Measurements from ENCODE around the gene SMG6. TPM values are rescaled to one million over a fixed set of nuclear protein-coding genes. Genes with fewer than 3 reads are reported as not detected.

The SMG6 gene
- total and polyA plus RNA-seq, 4 experiments from 2014 or later: 3.8 to 58.5 (median 30.6) TPM

DNA sequence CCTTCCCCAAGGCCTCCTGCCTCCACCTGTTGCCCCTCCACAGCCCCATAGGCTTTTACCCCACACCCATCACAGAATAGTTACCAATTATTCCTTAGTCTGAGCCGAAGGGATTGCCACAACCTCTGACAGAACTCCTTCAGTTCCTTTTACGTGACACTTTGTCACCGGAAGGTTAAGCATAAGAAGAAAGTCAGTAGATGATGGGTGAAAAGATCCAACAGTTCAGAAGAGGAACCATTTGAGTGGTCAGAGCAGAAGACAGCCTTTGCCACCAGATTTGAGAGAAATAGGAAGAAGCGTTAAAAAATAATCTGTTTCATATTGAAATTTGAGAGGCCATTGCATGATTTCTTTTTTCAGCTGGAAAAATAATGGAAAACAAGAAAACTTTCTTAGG lies 1.3 kb upstream of the SMG6 start:
- Histone ChIP-seq H3K27ac (ENCODE audit: low read depth, low read length) (no peak overlapping the region), H3K27me3 (ENCODE audit: insufficient read depth, low read length) (no peaks in the 10 kb centered on the region), H3K36me3 (ENCODE audit: insufficient read depth, low read length) (peaks cover 5% of the 10 kb centered on the region), H3K4me3 (ENCODE audit: low read length in 2 of 2) (no peak overlapping the region), H3K9me3 (ENCODE audit: control insufficient read depth in 1 of 2, low read length in 2 of 2) (no peaks in the 10 kb centered on the region), H3K4me1 (ENCODE audit: insufficient read depth, low read length) (peaks cover 26% of the 10 kb centered on the region)
- ChIA-PET POLR2A (ENCODE audit: partially characterized antibody) (interaction anchor here (2.7 to 4.0 kb wide), 2 partner anchors 31 to 88 kb away, joined by 12 to 34 read pairs; partner anchors contain the start of genes SGSM2 and TSR1), CTCF (ENCODE audit: partially characterized antibody) (interaction anchor here (1.5 to 2.4 kb wide), 3 partner anchors 24 to 250 kb away, joined by 5 to 9 read pairs (median 5); partner anchors contain the start of genes HIC1 and TSR1)
- intact Hi-C loops (cut with micrococcal nuclease): loop anchor here (1.0 to 5.0 kb wide), 2 partner anchors 47 to 88 kb away; no protein-coding TSS in a partner anchor
- Mint-ChIP-seq H3K4me1 (peaks cover 24 to 55% (median 39%) of the 10 kb centered on the region in 4 donors), H3K36me3 (peaks cover 4 to 17% of the 10 kb centered on the region in 2 donors), H3K4me3 (peak overlapping the region in 7 of 8 donors; percentile 57 to 77 (median 67)), H3K27ac (peak overlapping the region in 5 of 7 donors; percentile 36 to 82 (median 43)), H3K9me3 (no peaks in the 10 kb centered on the region), H3K27me3 (no peaks in the 10 kb centered on the region)
- no peak for DNase-seq

DNA sequence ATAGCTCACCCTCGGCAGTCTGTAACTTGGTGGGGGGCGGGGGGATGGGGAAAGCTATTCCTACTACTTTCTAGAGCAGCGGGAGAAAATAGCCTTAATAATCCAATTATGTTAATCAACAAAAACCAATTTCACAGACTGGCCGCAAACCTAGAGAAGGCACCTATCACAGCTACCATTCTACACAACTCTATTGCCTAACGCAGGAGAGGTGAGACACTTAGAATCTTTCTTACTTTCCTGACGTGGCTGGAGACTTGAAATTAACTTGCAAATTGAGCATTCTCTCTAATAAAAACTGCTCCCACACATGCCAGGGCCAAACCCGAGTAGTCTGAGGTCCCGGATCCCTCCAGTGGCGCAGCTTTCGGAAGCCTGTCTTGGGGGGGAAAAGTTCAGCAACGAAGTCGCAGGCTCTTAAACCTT lies 794 bp downstream of the SMG6 start:
- no peaks in the 10 kb centered on the region for H3K9me3 ChIP-seq (ENCODE audit: control insufficient read depth in 1 of 2, low read length in 2 of 2)
- Mint-ChIP-seq H3K9me3 (no peaks in the 10 kb centered on the region), H3K27ac (peak overlapping the region; percentile 90 to 93 (median 91)), H3K36me3 (peaks cover 19 to 31% of the 10 kb centered on the region in 2 donors), H3K4me1 (peaks cover 27 to 63% (median 43%) of the 10 kb centered on the region in 4 donors), H3K4me3 (peak overlapping the region; percentile 92 to 95 (median 93)), H3K27me3 (no peaks in the 10 kb centered on the region)
- peak overlapping the region; percentile 88 for H3K27ac ChIP-seq (ENCODE audit: low read depth, low read length)
- no peaks in the 10 kb centered on the region for H3K27me3 ChIP-seq (ENCODE audit: insufficient read depth, low read length)
- H3K4me1 ChIP-seq (ENCODE audit: insufficient read depth, low read length): peaks cover 26% of the 10 kb centered on the region
- DNase-seq: peak in 1 of 5 donors; percentile 32
- H3K36me3 ChIP-seq (ENCODE audit: insufficient read depth, low read length): peaks cover 18% of the 10 kb centered on the region
- CTCF ChIA-PET (ENCODE audit: partially characterized antibody): interaction anchor here (1.0 to 2.4 kb wide), 5 partner anchors 26 to 248 kb away, joined by 3 to 11 read pairs (median 8); partner anchors contain the start of genes HIC1 and TSR1
- intact Hi-C loops (cut with micrococcal nuclease): loop anchor here (1.0 to 5.0 kb wide), 7 partner anchors 34 to 586 kb away; partner anchors contain the start of genes CLUH, MNT and TSR1
- POLR2A ChIA-PET (ENCODE audit: partially characterized antibody): interaction anchor here (0.6 to 4.0 kb wide), 19 partner anchors 10 to 248 kb away, joined by 3 to 34 read pairs (median 4); partner anchors contain the start of genes HIC1, METTL16, MNT and SGSM2
- peak overlapping the region; percentile 84 to 94 for H3K4me3 ChIP-seq (ENCODE audit: low read length in 2 of 2)

DNA sequence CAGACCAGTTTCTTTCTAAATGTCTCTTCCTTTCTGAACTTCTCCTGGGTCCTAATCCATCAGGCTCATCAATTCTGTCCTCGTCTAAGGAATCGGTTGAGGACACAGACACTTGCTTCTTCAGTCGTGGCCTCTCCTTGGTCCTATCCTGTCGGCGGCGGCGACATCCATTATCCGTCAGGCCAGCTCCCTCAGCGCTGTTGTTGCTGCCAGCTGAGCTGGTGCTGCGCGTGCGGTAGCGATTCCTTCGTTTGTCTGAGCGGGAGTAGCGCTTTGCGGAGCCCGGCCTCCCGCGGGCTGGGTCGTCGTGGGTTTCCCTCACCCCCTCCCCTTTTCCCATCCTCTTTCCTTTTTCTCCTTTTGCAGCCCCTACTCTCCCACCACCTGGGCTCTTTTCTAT lies 3.8 kb downstream of the SMG6 start:
- no peaks in the 10 kb centered on the region for H3K9me3 Mint-ChIP-seq
- H3K27ac Mint-ChIP-seq: peak overlapping the region in 1 of 7 donors; percentile 68
- no peak overlapping the region for H3K27ac ChIP-seq (ENCODE audit: low read depth, low read length)
- peaks cover 38% of the 10 kb centered on the region for H3K36me3 ChIP-seq (ENCODE audit: insufficient read depth, low read length)
- peaks cover 38 to 74% (median 55%) of the 10 kb centered on the region in 4 donors for H3K4me1 Mint-ChIP-seq
- no peaks in the 10 kb centered on the region for H3K27me3 Mint-ChIP-seq
- H3K36me3 Mint-ChIP-seq: peaks cover 44 to 57% of the 10 kb centered on the region in 2 donors
- intact Hi-C loops (cut with micrococcal nuclease): loop anchor here (5.0 kb wide), 1 partner anchor 53 kb away; no protein-coding TSS in a partner anchor
- POLR2A ChIA-PET (ENCODE audit: partially characterized antibody): no interaction called here
- CTCF ChIA-PET (ENCODE audit: partially characterized antibody): no interaction called here
- no peak overlapping the region for H3K4me3 ChIP-seq (ENCODE audit: low read length in 2 of 2)
- H3K27me3 ChIP-seq (ENCODE audit: insufficient read depth, low read length): no peaks in the 10 kb centered on the region
- no peak for DNase-seq
- H3K9me3 ChIP-seq (ENCODE audit: control insufficient read depth in 1 of 2, low read length in 2 of 2): no peaks in the 10 kb centered on the region
- no peak overlapping the region for H3K4me3 Mint-ChIP-seq
- peaks cover 26% of the 10 kb centered on the region for H3K4me1 ChIP-seq (ENCODE audit: insufficient read depth, low read length)

DNA sequence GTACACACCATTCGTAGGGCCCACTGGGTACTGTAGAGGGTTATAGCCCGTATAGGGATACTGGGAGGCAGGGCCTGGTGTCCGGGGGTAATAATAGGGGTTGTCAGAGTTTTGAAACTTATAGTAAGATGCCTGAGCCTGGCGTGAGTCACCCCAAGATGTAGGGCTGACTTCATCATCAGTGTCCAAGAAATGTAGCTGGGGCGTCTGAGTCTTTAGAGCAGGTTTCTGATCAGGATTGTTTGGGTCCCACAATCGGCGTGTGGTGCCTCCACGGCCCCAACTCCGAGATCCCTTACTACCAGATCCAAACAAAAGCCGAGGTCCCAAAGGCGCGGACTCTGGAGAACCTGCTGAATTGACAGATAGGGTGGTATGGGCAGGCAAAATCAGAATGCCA lies 4.4 kb downstream of the SMG6 start:
- Mint-ChIP-seq H3K9me3 (no peaks in the 10 kb centered on the region), H3K36me3 (peaks cover 49 to 63% of the 10 kb centered on the region in 2 donors), H3K4me3 (no peak overlapping the region), H3K27me3 (no peaks in the 10 kb centered on the region), H3K4me1 (peaks cover 36 to 78% (median 59%) of the 10 kb centered on the region in 4 donors), H3K27ac (peak overlapping the region in 1 of 7 donors; percentile 29)
- intact Hi-C loops (cut with micrococcal nuclease): no loop called here
- Histone ChIP-seq H3K4me1 (ENCODE audit: insufficient read depth, low read length) (peaks cover 23% of the 10 kb centered on the region), H3K27ac (ENCODE audit: low read depth, low read length) (no peak overlapping the region), H3K4me3 (ENCODE audit: low read length in 2 of 2) (no peak overlapping the region), H3K27me3 (ENCODE audit: insufficient read depth, low read length) (no peaks in the 10 kb centered on the region), H3K36me3 (ENCODE audit: insufficient read depth, low read length) (peaks cover 42% of the 10 kb centered on the region), H3K9me3 (ENCODE audit: control insufficient read depth in 1 of 2, low read length in 2 of 2) (no peaks in the 10 kb centered on the region)
- no peak for DNase-seq
- ChIA-PET POLR2A (ENCODE audit: partially characterized antibody) (no interaction called here), CTCF (ENCODE audit: partially characterized antibody) (no interaction called here)

DNA sequence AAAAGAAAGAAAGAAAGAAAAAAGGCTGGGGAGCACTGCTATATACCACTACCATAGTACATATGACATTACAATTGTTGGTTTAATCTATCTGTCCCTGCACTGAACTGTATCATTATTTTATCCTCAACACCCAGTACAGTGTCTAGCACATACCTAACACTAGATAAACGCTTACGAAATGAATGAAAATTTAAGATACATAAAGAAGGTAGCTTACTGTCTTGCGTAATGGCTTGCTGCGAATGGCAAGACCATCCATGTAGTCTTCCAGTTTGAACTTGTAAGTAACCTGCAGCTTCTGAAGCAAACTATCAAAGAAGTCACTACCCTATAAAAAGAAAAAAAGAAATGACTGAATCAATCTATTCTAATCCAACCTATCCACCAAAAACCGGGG lies 6.6 kb downstream of the SMG6 start:
- no peak overlapping the region for H3K27ac ChIP-seq (ENCODE audit: low read depth, low read length)
- no peak overlapping the region for H3K27ac Mint-ChIP-seq
- H3K27me3 Mint-ChIP-seq: no peaks in the 10 kb centered on the region
- H3K27me3 ChIP-seq (ENCODE audit: insufficient read depth, low read length): no peaks in the 10 kb centered on the region
- H3K4me3 Mint-ChIP-seq: no peak overlapping the region
- no peak overlapping the region for H3K4me3 ChIP-seq (ENCODE audit: low read length in 2 of 2)
- no peaks in the 10 kb centered on the region for H3K9me3 ChIP-seq (ENCODE audit: control insufficient read depth in 1 of 2, low read length in 2 of 2)
- H3K4me1 Mint-ChIP-seq: peaks cover 32 to 74% (median 53%) of the 10 kb centered on the region in 4 donors
- DNase-seq: no peak
- POLR2A ChIA-PET (ENCODE audit: partially characterized antibody): interaction anchor here (1.0 kb wide), 2 partner anchors 31 to 243 kb away, joined by 3 to 4 read pairs; no protein-coding TSS in a partner anchor
- H3K36me3 ChIP-seq (ENCODE audit: insufficient read depth, low read length): peaks cover 59% of the 10 kb centered on the region
- CTCF ChIA-PET (ENCODE audit: partially characterized antibody): no interaction called here
- H3K4me1 ChIP-seq (ENCODE audit: insufficient read depth, low read length): peaks cover 13% of the 10 kb centered on the region
- peaks cover 56 to 77% of the 10 kb centered on the region in 2 donors for H3K36me3 Mint-ChIP-seq
- H3K9me3 Mint-ChIP-seq: no peaks in the 10 kb centered on the region
- intact Hi-C loops (cut with micrococcal nuclease): no loop called here

DNA sequence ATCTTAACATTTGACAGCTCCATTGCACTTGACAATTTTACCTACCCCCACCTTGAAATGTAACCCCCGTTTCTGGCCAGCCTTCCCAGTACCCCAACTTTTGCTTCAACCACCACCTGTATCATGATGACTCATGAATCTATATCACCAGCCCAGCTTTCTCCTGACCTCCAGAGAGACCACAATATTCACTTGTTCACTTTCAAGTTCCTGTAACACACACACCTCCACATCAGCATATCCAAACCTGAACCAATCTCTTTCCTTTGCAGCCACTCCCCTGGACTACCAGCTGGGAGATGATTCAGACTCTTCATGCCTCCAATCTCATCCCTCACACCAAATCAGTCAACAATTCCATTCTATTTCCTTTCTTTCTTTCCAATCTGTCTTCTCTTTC lies 8.0 kb downstream of the SMG6 start:
- ChIA-PET CTCF (ENCODE audit: partially characterized antibody) (interaction anchor here (1.3 kb wide), 1 partner anchor 13 kb away, joined by 4 read pairs; no protein-coding TSS in a partner anchor), POLR2A (ENCODE audit: partially characterized antibody) (interaction anchor here (0.7 to 1.0 kb wide), 2 partner anchors 14 to 41 kb away, joined by 3 to 4 read pairs; partner anchors contain the start of genes SGSM2 and TSR1)
- H3K36me3 ChIP-seq (ENCODE audit: insufficient read depth, low read length): peaks cover 62% of the 10 kb centered on the region
- Mint-ChIP-seq H3K4me1 (peaks cover 31 to 62% (median 44%) of the 10 kb centered on the region in 4 donors), H3K27ac (peak overlapping the region in 6 of 7 donors; percentile 2 to 77 (median 52)), H3K4me3 (no peak overlapping the region), H3K36me3 (peaks cover 67 to 80% of the 10 kb centered on the region in 2 donors), H3K27me3 (no peaks in the 10 kb centered on the region), H3K9me3 (no peaks in the 10 kb centered on the region)
- no peaks in the 10 kb centered on the region for H3K4me1 ChIP-seq (ENCODE audit: insufficient read depth, low read length)
- H3K9me3 ChIP-seq (ENCODE audit: control insufficient read depth in 1 of 2, low read length in 2 of 2): no peaks in the 10 kb centered on the region
- no peak overlapping the region for H3K4me3 ChIP-seq (ENCODE audit: low read length in 2 of 2)
- DNase-seq: no peak
- H3K27ac ChIP-seq (ENCODE audit: low read depth, low read length): no peak overlapping the region
- intact Hi-C loops (cut with micrococcal nuclease): no loop called here
- no peaks in the 10 kb centered on the region for H3K27me3 ChIP-seq (ENCODE audit: insufficient read depth, low read length)

DNA sequence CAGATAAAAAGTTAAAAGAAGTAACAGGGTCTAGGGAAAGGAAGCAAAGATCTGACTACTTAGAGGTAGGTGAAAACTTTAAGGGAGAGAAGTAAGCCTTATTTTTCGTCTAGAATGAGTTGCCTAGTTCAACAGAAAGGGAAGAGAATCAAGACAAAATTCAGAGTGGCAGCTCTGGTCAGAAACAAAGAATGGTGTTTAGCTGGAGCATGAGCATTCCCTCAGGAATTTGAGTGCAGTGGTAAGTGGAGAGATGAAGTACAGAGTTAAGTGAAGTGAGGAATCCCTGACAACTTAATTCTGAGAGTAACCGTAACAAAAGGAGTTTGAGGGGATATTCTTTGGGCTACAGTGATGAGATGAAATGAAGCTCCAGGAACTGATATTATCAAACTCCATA lies 11.5 kb downstream of the SMG6 start:
- H3K4me3 ChIP-seq (ENCODE audit: low read length in 2 of 2): no peak overlapping the region
- no peak overlapping the region for H3K27ac ChIP-seq (ENCODE audit: low read depth, low read length)
- ChIA-PET CTCF (ENCODE audit: partially characterized antibody) (interaction anchor here (0.9 to 1.6 kb wide), 2 partner anchors 12 to 238 kb away, joined by 3 to 4 read pairs; partner anchors contain the start of genes SMG6 and SRR), POLR2A (ENCODE audit: partially characterized antibody) (no interaction called here)
- no peaks in the 10 kb centered on the region for H3K27me3 ChIP-seq (ENCODE audit: insufficient read depth, low read length)
- Mint-ChIP-seq H3K4me1 (peaks cover 14 to 35% (median 26%) of the 10 kb centered on the region in 4 donors), H3K4me3 (no peak overlapping the region), H3K27me3 (no peaks in the 10 kb centered on the region), H3K36me3 (peaks cover 54 to 75% of the 10 kb centered on the region in 2 donors), H3K9me3 (no peaks in the 10 kb centered on the region), H3K27ac (peak overlapping the region in 3 of 7 donors; percentile 13 to 62 (median 31))
- H3K4me1 ChIP-seq (ENCODE audit: insufficient read depth, low read length): no peaks in the 10 kb centered on the region
- peaks cover 61% of the 10 kb centered on the region for H3K36me3 ChIP-seq (ENCODE audit: insufficient read depth, low read length)
- intact Hi-C loops (cut with micrococcal nuclease): no loop called here
- H3K9me3 ChIP-seq (ENCODE audit: control insufficient read depth in 1 of 2, low read length in 2 of 2): no peaks in the 10 kb centered on the region
- DNase-seq: no peak

Data from CD4-positive, alpha-beta memory T cell (primary cell).